Osteoblast (primary cell): ENCODE results near the gene YTHDF1. TPM values are rescaled to one million over a fixed set of nuclear protein-coding genes. Genes with fewer than 3 reads are reported as not detected.

Experiments
- DNase-seq: peaks from one replicate; pipeline ENCODE4 v3.0.0; 2011; ENCODE audit warnings: low spot score, mixed read lengths; ENCODE audit not compliant: insufficient read length; ENCODE audit errors: missing footprints
- H2AFZ ChIP-seq: 2 replicates; pipeline ENCODE4 v1.6.0; 2011; ENCODE audit warnings: mild to moderate bottlenecking, low read length
- H3K27ac ChIP-seq: 2 replicates; pipeline ENCODE4 v1.5.1; 2011; ENCODE audit warnings: mild to moderate bottlenecking, low read depth, low read length, moderate library complexity
- H3K27me3 ChIP-seq: 2 replicates; pipeline ENCODE4 v1.6.0; 2012; ENCODE audit warnings: mild to moderate bottlenecking, control low read depth, inconsistent platforms, low read length, moderate library complexity; ENCODE audit not compliant: insufficient read depth
- H3K36me3 ChIP-seq: 2 replicates; pipeline ENCODE4 v1.5.1; 2011; ENCODE audit warnings: mild to moderate bottlenecking, low read length, control low read depth, moderate library complexity; ENCODE audit not compliant: insufficient read depth
- H3K4me1 ChIP-seq: 2 replicates; pipeline ENCODE4 v1.5.1; 2011; ENCODE audit warnings: mild to moderate bottlenecking, low read length, control low read depth, moderate library complexity; ENCODE audit not compliant: insufficient read depth
- H3K4me2 ChIP-seq: 2 replicates; pipeline ENCODE4 v1.6.0; 2011; ENCODE audit warnings: mild to moderate bottlenecking, low read length; ENCODE audit not compliant: insufficient read depth
- H3K4me3 ChIP-seq: fragments of 200-600 bp; sonication (generic); 3 replicates; pipeline ENCODE4 v1.5.1; 2012; ENCODE audit warnings: mild to moderate bottlenecking, low read length, inconsistent platforms; ENCODE audit not compliant: insufficient read depth
- H3K79me2 ChIP-seq: 2 replicates; pipeline ENCODE4 v1.6.0; 2012; ENCODE audit warnings: mild to moderate bottlenecking, low read length, control low read depth, inconsistent platforms; ENCODE audit not compliant: insufficient read depth
- H3K9me3 ChIP-seq: 2 replicates; pipeline ENCODE4 v1.5.1; 2011; ENCODE audit warnings: low read depth, low read length, control low read depth
- H4K20me1 ChIP-seq: 2 replicates; pipeline ENCODE4 v1.6.0; 2012; ENCODE audit warnings: mild to moderate bottlenecking, low read length, control low read depth; ENCODE audit not compliant: insufficient read depth
- total RNA-seq: library from RNA; depleted of rRNA; stranded (reverse); fragments of >200 nt; gene quantifications from 2 replicates; pipeline ENCODE4 v1.2.3, GENCODE V29; 2012
- TF ChIP-seq, protein P1 (sequence below): IDR thresholded peaks from 2 replicates; pipeline ENCODE4 v1.5.1; 2011; ENCODE audit warnings: mild to moderate bottlenecking, low read depth, low read length, moderate library complexity; ENCODE audit errors: extremely low read depth

The YTHDF1 gene
- total RNA-seq, 1 donor, result 23.9 TPM

DNA sequence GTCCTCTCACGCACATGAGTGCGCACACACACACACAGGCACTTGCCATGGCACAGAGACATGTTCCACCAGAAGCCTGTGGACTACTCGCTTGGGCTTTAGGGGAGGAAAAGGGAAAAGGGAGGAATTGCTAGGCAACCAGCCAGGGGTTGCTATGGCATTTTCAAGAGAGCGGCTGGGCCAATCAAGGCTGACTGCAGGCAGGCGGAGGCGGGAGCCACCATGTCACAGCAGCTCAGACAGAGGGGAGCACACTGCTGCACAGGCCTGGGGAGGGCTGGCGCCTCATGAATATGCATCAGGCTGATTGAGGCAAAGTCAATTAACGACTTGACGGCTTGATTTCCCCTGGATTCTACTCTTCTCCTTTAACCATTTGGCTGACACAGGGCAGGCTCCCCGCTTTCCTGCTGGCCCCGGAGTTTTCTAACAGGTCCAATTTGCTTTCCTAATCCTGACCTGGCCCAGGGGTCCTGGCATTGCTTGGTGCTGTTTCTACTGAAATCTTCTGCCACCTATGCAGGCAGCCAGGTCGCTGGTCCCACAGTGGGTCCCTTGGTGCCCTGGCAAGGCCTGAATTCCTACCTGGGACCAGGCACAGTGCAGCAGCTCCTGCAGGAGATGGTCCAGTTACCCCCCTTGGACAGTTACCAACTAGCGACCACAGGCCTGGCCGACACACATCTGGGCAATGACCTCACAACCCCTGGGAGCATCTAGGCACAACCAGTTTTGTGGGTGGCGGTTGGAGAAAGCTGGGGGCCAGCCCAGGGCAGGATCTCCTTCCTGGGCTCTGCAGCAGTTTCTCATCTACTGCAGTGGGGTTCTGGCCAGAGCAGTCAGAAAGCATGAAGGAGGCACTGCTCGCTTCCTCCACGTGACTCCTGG is 52.1 kb downstream of the YTHDF1 start:
- Histone ChIP-seq H3K4me1 (no peaks in the 10 kb centered on the region), H2AFZ (no peak overlapping the region), H4K20me1 (no peaks in the 10 kb centered on the region), H3K36me3 (no peaks in the 10 kb centered on the region), H3K4me3 (no peak overlapping the region), H3K79me2 (no peaks in the 10 kb centered on the region), H3K4me2 (no peak overlapping the region), H3K27me3 (peaks cover 17% of the 10 kb centered on the region), H3K27ac (no peak overlapping the region), H3K9me3 (no peaks in the 10 kb centered on the region)
- DNase-seq, result peak; percentile 80
- TF ChIP-seq, protein P1, sequence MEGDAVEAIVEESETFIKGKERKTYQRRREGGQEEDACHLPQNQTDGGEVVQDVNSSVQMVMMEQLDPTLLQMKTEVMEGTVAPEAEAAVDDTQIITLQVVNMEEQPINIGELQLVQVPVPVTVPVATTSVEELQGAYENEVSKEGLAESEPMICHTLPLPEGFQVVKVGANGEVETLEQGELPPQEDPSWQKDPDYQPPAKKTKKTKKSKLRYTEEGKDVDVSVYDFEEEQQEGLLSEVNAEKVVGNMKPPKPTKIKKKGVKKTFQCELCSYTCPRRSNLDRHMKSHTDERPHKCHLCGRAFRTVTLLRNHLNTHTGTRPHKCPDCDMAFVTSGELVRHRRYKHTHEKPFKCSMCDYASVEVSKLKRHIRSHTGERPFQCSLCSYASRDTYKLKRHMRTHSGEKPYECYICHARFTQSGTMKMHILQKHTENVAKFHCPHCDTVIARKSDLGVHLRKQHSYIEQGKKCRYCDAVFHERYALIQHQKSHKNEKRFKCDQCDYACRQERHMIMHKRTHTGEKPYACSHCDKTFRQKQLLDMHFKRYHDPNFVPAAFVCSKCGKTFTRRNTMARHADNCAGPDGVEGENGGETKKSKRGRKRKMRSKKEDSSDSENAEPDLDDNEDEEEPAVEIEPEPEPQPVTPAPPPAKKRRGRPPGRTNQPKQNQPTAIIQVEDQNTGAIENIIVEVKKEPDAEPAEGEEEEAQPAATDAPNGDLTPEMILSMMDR, result no peak

DNA sequence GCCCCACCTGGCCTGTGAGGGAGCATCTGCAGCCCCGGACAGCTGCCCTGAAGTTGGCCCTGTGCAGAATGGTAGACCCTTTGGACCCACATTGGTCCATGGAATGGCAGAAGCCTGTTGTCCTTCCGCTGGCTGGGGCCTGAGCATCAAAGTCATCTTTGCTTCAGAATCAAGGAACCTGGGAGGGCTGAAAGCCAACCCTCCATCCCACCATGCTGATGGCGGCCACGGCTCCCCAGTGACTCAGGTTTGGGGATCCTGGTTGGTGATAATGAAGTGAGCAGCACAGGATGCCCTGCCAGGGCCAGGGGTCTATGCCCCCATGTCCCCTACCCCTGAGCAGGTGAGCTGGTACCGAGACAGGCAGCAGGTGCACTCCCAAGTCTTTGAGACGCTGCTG is 52.8 kb downstream of the YTHDF1 start:
- H2AFZ ChIP-seq, result no peak overlapping the region
- no peaks in the 10 kb centered on the region for H3K79me2 ChIP-seq
- no peak overlapping the region for H3K4me2 ChIP-seq
- H3K27me3 ChIP-seq, result peaks cover 17% of the 10 kb centered on the region
- peak; percentile 66 for DNase-seq
- no peaks in the 10 kb centered on the region for H3K4me1 ChIP-seq
- no peak overlapping the region for H3K4me3 ChIP-seq
- H4K20me1 ChIP-seq, result no peaks in the 10 kb centered on the region
- H3K36me3 ChIP-seq, result no peaks in the 10 kb centered on the region
- no peaks in the 10 kb centered on the region for H3K9me3 ChIP-seq
- H3K27ac ChIP-seq, result no peak overlapping the region
- TF ChIP-seq, protein P1, result no peak

DNA sequence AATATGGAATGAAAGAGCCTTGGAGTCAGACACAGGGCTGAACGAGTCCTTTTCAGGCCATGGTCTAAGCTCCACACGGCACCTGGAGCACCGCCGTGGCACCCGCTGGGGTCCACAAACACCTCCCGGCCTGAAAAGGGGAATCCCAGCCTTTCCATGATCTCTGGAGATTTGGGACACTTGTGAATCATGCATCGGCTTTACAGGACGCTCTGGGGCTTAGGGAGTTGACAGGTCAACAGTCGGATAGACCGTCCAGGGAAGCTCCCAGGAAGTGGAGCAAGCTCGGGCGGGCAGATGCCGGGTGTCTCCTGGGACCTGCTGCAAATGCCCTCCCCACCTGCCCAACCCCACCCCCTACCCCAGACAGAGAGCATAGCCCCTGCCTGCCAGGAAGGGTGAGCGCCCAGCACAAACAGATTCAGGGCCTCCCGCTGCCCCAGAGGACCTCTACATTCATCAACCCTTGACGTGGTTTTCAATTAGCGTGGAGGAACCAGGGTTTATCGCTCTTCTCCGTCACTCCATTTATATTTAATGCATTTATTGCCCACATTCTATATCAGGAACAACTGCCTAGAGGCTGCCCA is 53.6 kb downstream of the YTHDF1 start:
- DNase-seq, result peak; percentile 81
- Histone ChIP-seq H3K36me3 (no peaks in the 10 kb centered on the region), H3K4me3 (no peak overlapping the region), H3K4me2 (no peak overlapping the region), H3K79me2 (no peaks in the 10 kb centered on the region), H3K27me3 (peaks cover 17% of the 10 kb centered on the region), H3K9me3 (no peaks in the 10 kb centered on the region), H4K20me1 (no peaks in the 10 kb centered on the region), H3K27ac (no peak overlapping the region), H3K4me1 (no peaks in the 10 kb centered on the region), H2AFZ (no peak overlapping the region)
- TF ChIP-seq, protein P1, result no peak

DNA sequence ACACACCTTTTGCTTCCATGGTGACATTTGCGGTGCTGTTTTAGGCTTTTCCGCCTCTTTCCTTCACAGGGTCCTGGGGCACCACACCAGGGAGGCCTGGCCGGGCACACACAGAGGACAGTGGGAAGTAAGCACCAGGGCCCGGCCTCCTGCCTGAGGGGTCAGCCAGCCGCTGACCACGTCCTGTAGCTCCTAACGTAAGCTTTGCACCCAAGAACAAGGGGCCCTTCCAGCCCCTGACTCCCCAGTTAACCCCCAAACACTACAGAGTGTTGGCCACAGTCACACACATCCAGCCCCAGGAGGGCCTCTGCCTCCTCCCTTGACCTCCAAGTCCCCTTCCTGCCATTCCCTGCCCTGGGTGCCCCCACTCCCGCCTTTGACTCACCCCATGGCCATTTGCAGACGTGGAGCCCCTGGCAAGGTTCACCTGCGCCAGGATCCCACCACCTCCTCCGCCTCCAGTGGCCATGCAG is 54.7 kb downstream of the YTHDF1 start:
- no peak overlapping the region for H3K27ac ChIP-seq
- no peak overlapping the region for H3K4me3 ChIP-seq
- peak; percentile 61 for DNase-seq
- no peaks in the 10 kb centered on the region for H3K4me1 ChIP-seq
- H3K4me2 ChIP-seq, result no peak overlapping the region
- no peak overlapping the region for H2AFZ ChIP-seq
- H3K9me3 ChIP-seq, result no peaks in the 10 kb centered on the region
- peaks cover 17% of the 10 kb centered on the region for H3K27me3 ChIP-seq
- no peaks in the 10 kb centered on the region for H3K36me3 ChIP-seq
- no peaks in the 10 kb centered on the region for H4K20me1 ChIP-seq
- no peaks in the 10 kb centered on the region for H3K79me2 ChIP-seq
- TF ChIP-seq, protein P1, result no peak
